LNCaP clone FGC (cell line): Measurements from ENCODE around the gene GASK1A.

Source experiments
- DNase-seq: peaks from one replicate; pipeline ENCODE4 v3.0.0-alpha.2; 2011; ENCODE audit warnings: low read depth
- H3K4me3 ChIP-seq: 2 replicates; pipeline ENCODE4 v1.5.1; 2011; ENCODE audit warnings: mild to moderate bottlenecking, low read depth, low read length, control low read depth
- TF ChIP-seq, protein P1 (sequence below): IDR thresholded peaks from 2 replicates; pipeline ENCODE4 v1.5.1; 2012; ENCODE audit warnings: mild to moderate bottlenecking; ENCODE audit not compliant: control insufficient read depth, insufficient read depth; ENCODE audit errors: extremely low read depth

The GASK1A gene

DNA sequence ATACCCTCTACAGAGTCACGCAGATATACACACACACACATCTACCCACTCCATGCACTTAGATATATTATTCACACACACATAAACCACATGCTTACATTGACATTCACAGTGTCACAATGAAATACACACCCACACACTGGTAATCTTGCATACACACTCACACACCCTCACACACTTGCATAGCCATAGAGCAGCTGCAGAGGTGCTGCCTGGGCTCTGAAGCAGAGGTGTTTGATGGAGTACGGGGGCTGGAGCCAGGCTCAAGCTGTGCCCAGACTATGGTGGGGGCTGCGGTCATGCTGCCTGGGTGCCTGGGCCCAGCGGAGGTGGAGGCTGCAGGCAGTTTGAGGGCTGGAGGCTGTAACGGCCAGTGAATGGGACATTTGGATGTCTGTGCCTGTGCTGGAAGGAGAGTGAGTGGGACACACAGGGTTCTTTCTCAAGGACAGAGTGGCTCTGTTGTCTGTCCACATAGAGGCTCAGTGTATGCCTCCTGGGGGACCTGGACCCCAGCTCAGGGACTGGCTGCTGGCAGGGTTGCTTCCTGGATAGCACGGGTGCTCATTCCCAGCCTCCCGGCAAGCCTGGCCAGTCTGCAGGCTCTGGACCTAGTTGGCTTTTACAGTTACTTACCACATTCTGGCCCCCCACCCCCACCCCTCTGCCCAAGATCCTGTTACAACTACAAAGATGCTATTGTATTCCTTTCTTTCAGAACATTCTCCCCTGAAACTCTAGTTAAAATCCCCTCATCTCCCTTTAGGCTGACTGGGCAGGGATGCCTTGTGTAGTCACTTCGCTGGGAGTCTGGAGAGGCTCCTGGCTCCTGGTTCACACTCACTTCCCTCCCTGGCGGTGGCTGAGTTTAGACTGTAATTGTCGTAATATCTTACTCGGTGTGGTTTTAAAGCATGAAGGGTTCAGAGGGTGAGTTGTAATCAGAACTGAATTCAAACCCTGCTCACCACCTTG, 12.5 kb downstream of the GASK1A start:
- DNase-seq, result no peak
- no peak overlapping the region for H3K4me3 ChIP-seq
- TF ChIP-seq, protein P1, sequence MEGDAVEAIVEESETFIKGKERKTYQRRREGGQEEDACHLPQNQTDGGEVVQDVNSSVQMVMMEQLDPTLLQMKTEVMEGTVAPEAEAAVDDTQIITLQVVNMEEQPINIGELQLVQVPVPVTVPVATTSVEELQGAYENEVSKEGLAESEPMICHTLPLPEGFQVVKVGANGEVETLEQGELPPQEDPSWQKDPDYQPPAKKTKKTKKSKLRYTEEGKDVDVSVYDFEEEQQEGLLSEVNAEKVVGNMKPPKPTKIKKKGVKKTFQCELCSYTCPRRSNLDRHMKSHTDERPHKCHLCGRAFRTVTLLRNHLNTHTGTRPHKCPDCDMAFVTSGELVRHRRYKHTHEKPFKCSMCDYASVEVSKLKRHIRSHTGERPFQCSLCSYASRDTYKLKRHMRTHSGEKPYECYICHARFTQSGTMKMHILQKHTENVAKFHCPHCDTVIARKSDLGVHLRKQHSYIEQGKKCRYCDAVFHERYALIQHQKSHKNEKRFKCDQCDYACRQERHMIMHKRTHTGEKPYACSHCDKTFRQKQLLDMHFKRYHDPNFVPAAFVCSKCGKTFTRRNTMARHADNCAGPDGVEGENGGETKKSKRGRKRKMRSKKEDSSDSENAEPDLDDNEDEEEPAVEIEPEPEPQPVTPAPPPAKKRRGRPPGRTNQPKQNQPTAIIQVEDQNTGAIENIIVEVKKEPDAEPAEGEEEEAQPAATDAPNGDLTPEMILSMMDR, result no peak

DNA sequence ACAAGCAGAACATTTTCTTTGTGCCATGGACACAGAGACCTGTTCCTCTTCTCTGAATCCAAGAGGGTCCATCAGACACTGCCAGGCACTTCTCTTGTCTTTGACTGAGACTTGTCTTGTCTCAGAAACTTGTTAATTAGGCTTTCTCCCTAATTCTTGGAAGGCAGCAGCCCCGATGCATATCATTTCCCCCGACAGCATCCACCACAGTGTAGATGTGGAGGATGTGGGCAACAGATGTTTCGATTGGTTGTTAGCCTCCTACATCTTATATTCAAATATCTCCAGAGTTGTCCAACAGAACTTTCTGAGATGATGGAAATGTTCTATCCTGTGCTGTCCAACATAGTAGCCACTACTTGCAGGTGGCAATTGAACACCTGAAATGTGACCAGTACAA, 15.5 kb downstream of the GASK1A start:
- TF ChIP-seq, protein P1, result no peak
- no peak overlapping the region for H3K4me3 ChIP-seq
- no peak for DNase-seq

DNA sequence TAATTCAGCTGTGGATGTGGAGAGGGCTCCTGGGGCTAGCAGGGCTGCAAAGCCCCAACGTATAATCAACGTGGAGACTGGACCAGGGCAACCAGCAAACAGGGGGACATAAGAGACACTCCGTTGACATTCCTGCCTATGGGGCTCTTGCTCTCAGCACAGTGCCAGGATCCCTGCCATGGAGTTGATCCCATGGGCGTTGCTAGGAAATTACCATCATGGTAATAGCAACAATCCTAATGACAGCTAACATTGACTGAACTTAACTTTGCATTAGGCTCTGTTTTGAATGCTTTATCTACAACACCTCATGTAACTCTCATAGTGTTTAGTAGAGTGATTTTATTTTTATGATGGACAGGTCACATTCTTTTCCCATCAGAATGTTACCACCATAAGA, 16.9 kb downstream of the GASK1A start:
- no peak for DNase-seq
- no peak overlapping the region for H3K4me3 ChIP-seq
- TF ChIP-seq, protein P1, result no peak

DNA sequence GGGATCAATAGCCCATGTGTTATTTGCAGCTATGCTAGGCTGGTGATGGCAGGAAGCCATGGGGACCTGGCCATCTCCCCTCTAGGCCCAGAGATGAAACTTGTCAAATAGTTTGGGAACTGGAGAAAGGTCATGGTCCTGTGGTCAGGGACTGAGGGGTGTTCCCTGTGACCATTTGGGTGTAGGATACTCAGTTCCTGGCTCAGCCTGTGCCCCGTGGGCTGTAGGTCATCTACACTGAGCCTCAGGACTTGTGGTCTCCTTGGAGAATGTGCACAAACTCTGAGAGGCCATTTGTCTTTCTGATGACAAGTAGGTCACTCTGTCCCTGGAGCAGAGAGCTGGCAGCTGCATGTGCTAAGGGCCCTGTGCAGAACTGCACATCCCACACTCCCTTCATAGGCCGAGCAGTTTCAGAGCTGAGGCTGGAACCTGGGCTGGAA, 17.5 kb downstream of the GASK1A start:
- TF ChIP-seq, protein P1, result no peak

DNA sequence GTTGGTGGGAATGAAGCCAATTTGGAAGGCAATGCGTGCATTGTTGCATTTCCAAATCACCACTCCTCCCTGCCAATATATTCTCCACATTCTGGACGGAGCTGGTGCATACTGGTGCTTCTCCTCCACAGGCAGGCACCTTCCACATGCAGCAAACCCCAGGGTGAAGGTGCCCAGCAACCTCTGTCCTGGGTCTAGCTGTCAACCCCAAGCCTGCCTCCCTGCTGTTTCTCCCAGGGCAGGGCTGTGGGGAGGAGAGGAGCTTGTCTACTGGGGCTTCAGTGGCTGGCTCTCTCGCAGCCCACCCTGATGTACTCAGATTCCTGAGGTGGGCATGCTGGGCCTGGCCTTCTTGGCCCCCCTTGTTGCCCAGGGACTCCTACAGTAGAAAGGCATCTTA, 20.1 kb downstream of the GASK1A start:
- TF ChIP-seq, protein P1, result no peak
- no peak for DNase-seq
- H3K4me3 ChIP-seq, result no peak overlapping the region

More for the DNA sequence above, 17.5 kb downstream of the GASK1A start:
- no peak for DNase-seq
- no peak overlapping the region for H3K4me3 ChIP-seq

DNA sequence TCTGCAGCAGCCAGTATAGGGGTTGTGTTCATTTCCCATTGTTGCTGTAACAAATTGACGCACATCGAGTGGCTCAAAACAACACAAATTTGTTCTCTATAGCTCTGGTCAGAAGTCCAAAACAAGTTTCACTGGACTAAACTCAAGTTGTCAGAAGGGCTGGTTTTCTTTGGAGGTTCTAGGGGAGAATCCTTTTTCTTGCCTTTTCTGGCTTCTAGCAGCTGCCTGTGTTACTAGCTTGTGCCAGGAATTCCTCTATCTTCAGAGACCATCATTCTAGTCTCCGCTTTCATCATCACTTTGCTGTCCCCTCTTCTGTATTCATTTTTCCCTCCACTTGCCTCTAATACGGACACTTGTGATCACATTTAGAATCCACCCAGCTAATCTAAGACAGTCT, 20.5 kb downstream of the GASK1A start:
- DNase-seq, result no peak
- H3K4me3 ChIP-seq, result no peak overlapping the region
- TF ChIP-seq, protein P1, result no peak
